OCI-LY1 (cell line): ENCODE measurements around the gene CCL19.

Experiments used
- CTCF ChIP-seq: fragments of 200-600 bp; sonication (generic), shearing (Covaris generic); IDR thresholded peaks from 2 replicates; pipeline ENCODE4 v1.5.1; 2017; ENCODE audit warnings: mild to moderate bottlenecking, antibody characterized with exemption, low read length, moderate library complexity, mixed read lengths
- EZH2 ChIP-seq: fragments of 200-600 bp; sonication (generic), shearing (Covaris generic); IDR thresholded peaks from 2 replicates; pipeline ENCODE4 v1.8.0; 2017; ENCODE audit warnings: borderline replicate concordance, mixed run types, mild to moderate bottlenecking, antibody characterized with exemption, low read length, moderate library complexity, mixed read lengths

- no peak for TF ChIP-seq CTCF
- TF ChIP-seq EZH2: no peak
These were observed 27.0 kb upstream of the CCL19 start for GRCh38 chr9:34717996-34718614.
